NCI-H1436 (cell line): ENCODE measurements around the gene PTRHD1.
A peak's percentile ranks its signal among the peaks of the same experiment; 100 is the strongest.
"Not testable (repeated sequence)": the region's sequence is repeated elsewhere in the genome, so short reads cannot be mapped to it uniquely, and the experiment has no call there.

Experiments
- DNase-seq: peaks from one replicate; lab custom pipeline; 2025; lab: John Stamatoyannopoulos, UW

The PTRHD1 gene

GRCh38 chr2:24792874-24793760 lies at the start of gene PTRHD1, which contains the start of gene CENPO:
Gene PTRHD1, minus strand, starts transcription at chr2:24793391. Its CDS starts 14 bp downstream, at chr2:24793377.
Gene CENPO, plus strand, starts transcription at chr2:24793425. Its CDS starts 495 bp downstream, at chr2:24793920.
- peak; percentile 95 for DNase-seq

- no peak for DNase-seq
These were observed 49.2 kb upstream of the PTRHD1 start for GRCh38 chr2:24842081-24843050.

- DNase-seq, result no peak
These were observed 48.1 kb upstream of the PTRHD1 start for GRCh38 chr2:24840962-24841945.

GRCh38 chr2:24840164-24840869 lies 47.1 kb upstream of the PTRHD1 start:
- DNase-seq, result no peak

GRCh38 chr2:24839729-24840128 lies 46.5 kb upstream of the PTRHD1 start:
- DNase-seq, result no peak

GRCh38 chr2:24838541-24838940 lies 45.4 kb upstream of the PTRHD1 start:
- DNase-seq, result no peak

- no peak for DNase-seq
These were observed 44.9 kb upstream of the PTRHD1 start for GRCh38 chr2:24837996-24838513.

- no peak for DNase-seq
These were observed 43.5 kb upstream of the PTRHD1 start for GRCh38 chr2:24836706-24837105.

- DNase-seq, result no peak
These were observed 43.0 kb upstream of the PTRHD1 start for GRCh38 chr2:24836206-24836605.

GRCh38 chr2:24835411-24835810 lies 42.2 kb upstream of the PTRHD1 start:
- DNase-seq, result not testable (repeated sequence)

GRCh38 chr2:24834733-24835395 lies 41.7 kb upstream of the PTRHD1 start:
- DNase-seq, result no peak

- DNase-seq, result no peak
These were observed 40.9 kb upstream of the PTRHD1 start for GRCh38 chr2:24833821-24834732.

GRCh38 chr2:24832931-24833701 lies 39.9 kb upstream of the PTRHD1 start:
- DNase-seq, result no peak

GRCh38 chr2:24832521-24832920 lies 39.3 kb upstream of the PTRHD1 start:
- DNase-seq, result no peak

GRCh38 chr2:24832073-24832461 lies 38.9 kb upstream of the PTRHD1 start:
- DNase-seq, result no peak

- no peak for DNase-seq
These were observed 38.3 kb upstream of the PTRHD1 start for GRCh38 chr2:24831221-24832072.

GRCh38 chr2:24830786-24831185 lies 37.6 kb upstream of the PTRHD1 start:
- no peak for DNase-seq
